Lower lobe of right lung (tissue), 2 donors: Measurements from ENCODE around the gene GOLGA7B. TPM values are rescaled to one million over a fixed set of nuclear protein-coding genes. Genes with fewer than 3 reads are reported as not detected.

ENCODE experiments used
- ATAC-seq, 2 donors: fragments of 200-7000 bp; cut with Tn5 transposase; one replicate each; pipeline ENCODE4 v1.9.1; 2020 to 2022; ENCODE audit warnings: mild to moderate bottlenecking in 2 of 2, moderate library complexity in 2 of 2
- DNase-seq: peaks from one replicate; pipeline ENCODE4 v3.0.0-alpha.2; 2020
- H3K27ac ChIP-seq: fragments of 200-600 bp; one replicate; pipeline ENCODE4 v1.8.0; 2022
- H3K27me3 ChIP-seq: fragments of 200-600 bp; one replicate; pipeline ENCODE4 v1.8.0; 2022; ENCODE audit warnings: low read depth
- H3K36me3 ChIP-seq: fragments of 200-600 bp; one replicate; pipeline ENCODE4 v1.8.0; 2022; ENCODE audit warnings: mild to moderate bottlenecking
- H3K4me1 ChIP-seq: fragments of 200-600 bp; one replicate; pipeline ENCODE4 v1.8.0; 2022
- H3K4me3 ChIP-seq: fragments of 200-600 bp; one replicate; pipeline ENCODE4 v1.8.0; 2022; ENCODE audit warnings: mild to moderate bottlenecking
- H3K9me3 ChIP-seq: fragments of 200-600 bp; one replicate; pipeline ENCODE4 v1.8.0; 2022
- intact Hi-C: fragments of 100-400 bp; cut with DNase I; formaldehyde crosslinking; loops from one replicate; pipeline ENCODE4 v1.11.0; 2022
- total RNA-seq: library from RNA; stranded (reverse); fragmentation: NEBNext Ultra II Directional; extraction: Animal tissue kit (Norgen Biotek cat#: 25700); gene quantifications from one replicate; pipeline ENCODE4 v1.2.1, GENCODE V29; 2021
- TF ChIP-seq, protein P1 (sequence below): fragments of 200-600 bp; IDR thresholded peaks from one replicate; pipeline ENCODE4 v1.8.0; 2022; ENCODE audit warnings: antibody characterized with exemption, mild to moderate bottlenecking
- donor health status: DM: no; HTN: yes; CAD: no; lungs with severe emphysema.

Gene GOLGA7B
- total RNA-seq, 1 donor from 2014 or later: 1.0 TPM

GRCh38 chr10:97876402-97876801 lies 26.8 kb downstream of the GOLGA7B start:
- ATAC-seq: no peak
- intact Hi-C loops: no loop called here
- Histone ChIP-seq H3K9me3 (no peaks in the 10 kb centered on the region), H3K4me3 (no peak overlapping the region), H3K27me3 (no peaks in the 10 kb centered on the region), H3K36me3 (no peaks in the 10 kb centered on the region), H3K4me1 (no peaks in the 10 kb centered on the region), H3K27ac (no peak overlapping the region)
- DNase-seq: no peak
- TF ChIP-seq, protein P1, sequence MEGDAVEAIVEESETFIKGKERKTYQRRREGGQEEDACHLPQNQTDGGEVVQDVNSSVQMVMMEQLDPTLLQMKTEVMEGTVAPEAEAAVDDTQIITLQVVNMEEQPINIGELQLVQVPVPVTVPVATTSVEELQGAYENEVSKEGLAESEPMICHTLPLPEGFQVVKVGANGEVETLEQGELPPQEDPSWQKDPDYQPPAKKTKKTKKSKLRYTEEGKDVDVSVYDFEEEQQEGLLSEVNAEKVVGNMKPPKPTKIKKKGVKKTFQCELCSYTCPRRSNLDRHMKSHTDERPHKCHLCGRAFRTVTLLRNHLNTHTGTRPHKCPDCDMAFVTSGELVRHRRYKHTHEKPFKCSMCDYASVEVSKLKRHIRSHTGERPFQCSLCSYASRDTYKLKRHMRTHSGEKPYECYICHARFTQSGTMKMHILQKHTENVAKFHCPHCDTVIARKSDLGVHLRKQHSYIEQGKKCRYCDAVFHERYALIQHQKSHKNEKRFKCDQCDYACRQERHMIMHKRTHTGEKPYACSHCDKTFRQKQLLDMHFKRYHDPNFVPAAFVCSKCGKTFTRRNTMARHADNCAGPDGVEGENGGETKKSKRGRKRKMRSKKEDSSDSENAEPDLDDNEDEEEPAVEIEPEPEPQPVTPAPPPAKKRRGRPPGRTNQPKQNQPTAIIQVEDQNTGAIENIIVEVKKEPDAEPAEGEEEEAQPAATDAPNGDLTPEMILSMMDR: no peak

DNA sequence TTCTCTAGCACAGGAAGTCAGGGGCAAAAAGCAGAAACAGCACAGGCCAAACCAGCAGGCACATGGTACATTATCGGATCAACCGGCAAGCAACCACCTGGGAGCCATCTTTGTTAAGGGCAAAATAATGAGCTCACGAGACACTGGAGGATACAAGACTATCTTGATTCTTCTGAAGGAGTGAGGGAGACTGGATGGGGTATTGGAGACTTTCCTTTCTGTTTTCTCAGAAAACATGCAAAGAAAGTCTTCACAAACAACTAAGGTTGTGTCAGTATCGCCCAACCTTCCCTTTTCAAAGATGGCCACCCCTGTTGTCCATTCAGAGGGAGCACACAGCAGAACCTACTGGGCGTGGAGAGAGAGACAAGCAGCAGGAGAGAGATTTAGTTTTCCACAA lies 29.6 kb downstream of the GOLGA7B start:
- no peaks in the 10 kb centered on the region for H3K36me3 ChIP-seq
- H3K4me1 ChIP-seq: no peaks in the 10 kb centered on the region
- H3K27me3 ChIP-seq: no peaks in the 10 kb centered on the region
- no peak overlapping the region for H3K4me3 ChIP-seq
- DNase-seq: no peak
- ATAC-seq: no peak
- H3K9me3 ChIP-seq: no peaks in the 10 kb centered on the region
- no peak overlapping the region for H3K27ac ChIP-seq
- TF ChIP-seq, protein P1: no peak
- intact Hi-C loops: no loop called here

GRCh38 chr10:97880109-97880508 lies 30.5 kb downstream of the GOLGA7B start:
- H3K4me3 ChIP-seq: no peak overlapping the region
- no peaks in the 10 kb centered on the region for H3K9me3 ChIP-seq
- ATAC-seq (no peak), DNase-seq (no peak)
- H3K27ac ChIP-seq: no peak overlapping the region
- no peaks in the 10 kb centered on the region for H3K4me1 ChIP-seq
- H3K27me3 ChIP-seq: no peaks in the 10 kb centered on the region
- H3K36me3 ChIP-seq: no peaks in the 10 kb centered on the region
- TF ChIP-seq, protein P1: no peak
- intact Hi-C loops: no loop called here

- intact Hi-C loops: no loop called here
- no peak overlapping the region for H3K4me3 ChIP-seq
- DNase-seq: no peak
- no peaks in the 10 kb centered on the region for H3K4me1 ChIP-seq
- no peaks in the 10 kb centered on the region for H3K27me3 ChIP-seq
- TF ChIP-seq, protein P1: no peak
- no peaks in the 10 kb centered on the region for H3K36me3 ChIP-seq
- ATAC-seq: peak; percentile 68 to 71
- H3K27ac ChIP-seq: no peak overlapping the region
- H3K9me3 ChIP-seq: no peaks in the 10 kb centered on the region
Observed at GRCh38 chr10:97882142-97883091, 32.8 kb downstream of the GOLGA7B start.

- Histone ChIP-seq H3K27ac (no peak overlapping the region), H3K9me3 (no peaks in the 10 kb centered on the region), H3K4me1 (peaks cover 5% of the 10 kb centered on the region), H3K27me3 (no peaks in the 10 kb centered on the region), H3K36me3 (no peaks in the 10 kb centered on the region), H3K4me3 (no peak overlapping the region)
- DNase-seq (no peak), ATAC-seq (no peak)
- TF ChIP-seq, protein P1: no peak
- intact Hi-C loops: no loop called here
Observed at GRCh38 chr10:97883092-97883485, 33.4 kb downstream of the GOLGA7B start.
